H9 (cell line): ENCODE data around the gene ERVW-1. TPM values are rescaled to one million over a fixed set of nuclear protein-coding genes. Genes with fewer than 3 reads are reported as not detected.
"Not testable (repeated sequence)": the region's sequence is repeated elsewhere in the genome, so short reads cannot be mapped to it uniquely, and the experiment has no call there.

ENCODE experiments used
- DNase-seq: peaks from one replicate; pipeline ENCODE4 v3.0.0-alpha.2; 2017
- H2AFZ ChIP-seq: one replicate; pipeline ENCODE4 v1.6.1; 2013; ENCODE audit warnings: mild to moderate bottlenecking, low read length, control low read depth, moderate library complexity
- H2AK5ac ChIP-seq: 2 replicates; pipeline ENCODE4 v1.6.1; 2013; ENCODE audit warnings: low read length, control low read depth, mixed read lengths; ENCODE audit not compliant: insufficient read length
- H2BK120ac ChIP-seq: one replicate; pipeline ENCODE4 v1.6.1; 2013; ENCODE audit warnings: low read depth, mild to moderate bottlenecking, low read length, control low read depth, inconsistent platforms; ENCODE audit not compliant: poor library complexity, severe bottlenecking
- H2BK12ac ChIP-seq: 2 replicates; pipeline ENCODE4 v1.6.1; 2013; ENCODE audit warnings: low read length, control low read depth, mixed read lengths, low read depth; ENCODE audit not compliant: insufficient read length
- H2BK15ac ChIP-seq: 2 replicates; pipeline ENCODE4 v1.6.1; 2013; ENCODE audit warnings: low read depth, low read length, control low read depth
- H2BK20ac ChIP-seq: one replicate; pipeline ENCODE4 v1.6.1; 2013; ENCODE audit warnings: low read depth, mild to moderate bottlenecking, low read length, control low read depth, inconsistent platforms; ENCODE audit not compliant: poor library complexity, severe bottlenecking
- H2BK5ac ChIP-seq: 2 replicates; pipeline ENCODE4 v1.6.1; 2013; ENCODE audit warnings: low read length, control low read depth, mixed read lengths; ENCODE audit not compliant: insufficient read length
- H3K14ac ChIP-seq: 2 replicates; pipeline ENCODE4 v1.6.1; 2013; ENCODE audit warnings: low read length, control low read depth; ENCODE audit not compliant: insufficient read depth
- H3K18ac ChIP-seq: 2 replicates; pipeline ENCODE4 v1.6.1; 2013; ENCODE audit warnings: low read depth, mild to moderate bottlenecking, mixed read lengths, low read length, control low read depth; ENCODE audit not compliant: insufficient read length
- H3K23ac ChIP-seq: 2 replicates; pipeline ENCODE4 v1.6.1; 2013; ENCODE audit warnings: low read length, control low read depth, mixed read lengths, low read depth; ENCODE audit not compliant: insufficient read length
- H3K23me2 ChIP-seq: 2 replicates; pipeline ENCODE4 v1.6.1; 2013; ENCODE audit warnings: low read depth, mild to moderate bottlenecking, mixed read lengths, low read length, control low read depth; ENCODE audit not compliant: insufficient read length, poor library complexity, severe bottlenecking
- H3K27ac ChIP-seq: 2 replicates; pipeline ENCODE4 v1.5.1; 2013; ENCODE audit warnings: low read length, control low read depth, mixed read lengths, low read depth; ENCODE audit not compliant: insufficient read length
- H3K27me3 ChIP-seq: 2 replicates; pipeline ENCODE4 v1.6.1; 2013; ENCODE audit warnings: low read length, control low read depth, inconsistent platforms; ENCODE audit not compliant: insufficient read depth
- H3K4ac ChIP-seq: 2 replicates; pipeline ENCODE4 v1.6.1; 2013; ENCODE audit warnings: low read depth, mild to moderate bottlenecking, control low read depth, inconsistent platforms, low read length, moderate library complexity
- H3K4me1 ChIP-seq: 2 replicates; pipeline ENCODE4 v1.6.1; 2013; ENCODE audit warnings: low read length, control low read depth, inconsistent platforms; ENCODE audit not compliant: insufficient read depth
- H3K4me2 ChIP-seq: 2 replicates; pipeline ENCODE4 v1.6.1; 2013; ENCODE audit warnings: low read length, control low read depth, mixed read lengths; ENCODE audit not compliant: insufficient read length, insufficient read depth
- H3K56ac ChIP-seq: 2 replicates; pipeline ENCODE4 v1.6.1; 2013; ENCODE audit warnings: low read depth, mild to moderate bottlenecking, mixed read lengths, low read length, control low read depth; ENCODE audit not compliant: insufficient read length
- H3K79me1 ChIP-seq: 2 replicates; pipeline ENCODE4 v1.6.1; 2013; ENCODE audit warnings: low read depth, mild to moderate bottlenecking, moderate library complexity, low read length, control low read depth, inconsistent platforms; ENCODE audit not compliant: insufficient read depth, poor library complexity, severe bottlenecking
- H3K79me2 ChIP-seq: 2 replicates; pipeline ENCODE4 v1.6.1; 2013; ENCODE audit warnings: low read length, control low read depth, inconsistent platforms; ENCODE audit not compliant: insufficient read depth
- H3K9ac ChIP-seq: 2 replicates; pipeline ENCODE4 v1.6.1; 2013; ENCODE audit warnings: low read length, control low read depth, mixed read lengths; ENCODE audit not compliant: insufficient read length; ENCODE audit errors: extremely low read depth
- H3K9me3 ChIP-seq: one replicate; pipeline ENCODE4 v1.6.1; 2013; ENCODE audit warnings: low read depth, low read length, inconsistent platforms; ENCODE audit not compliant: control insufficient read depth
- H3T11ph ChIP-seq: one replicate; pipeline ENCODE4 v1.6.1; 2013; ENCODE audit warnings: mild to moderate bottlenecking, low read length, control low read depth, inconsistent platforms
- H4K20me1 ChIP-seq: one replicate; pipeline ENCODE4 v1.6.1; 2013; ENCODE audit not compliant: control insufficient read depth, insufficient read length, insufficient read depth
- H4K5ac ChIP-seq: 2 replicates; pipeline ENCODE4 v1.6.1; 2013; ENCODE audit warnings: low read depth, mild to moderate bottlenecking, mixed read lengths, low read length, control low read depth; ENCODE audit not compliant: insufficient read length
- H4K8ac ChIP-seq: replicated peaks from 2 replicates; pipeline ENCODE4 v1.6.1; 2013; ENCODE audit warnings: low read length, control low read depth, mixed read lengths, low read depth; ENCODE audit not compliant: insufficient read length
- H4K91ac ChIP-seq: 2 replicates; pipeline ENCODE4 v1.6.1; 2013; ENCODE audit warnings: low read depth, mild to moderate bottlenecking, moderate library complexity, mixed read lengths, low read length, control low read depth; ENCODE audit not compliant: insufficient read length
- H3K27ac Mint-ChIP-seq, 3 experiments: 2 replicates in 2 of 3; 3 replicates in 1 of 3; pipeline ENCODE4 v1.8.0; 2020 to 2021; ENCODE audit warnings: mixed read lengths in 3 of 3, mild to moderate bottlenecking in 1 of 3, moderate library complexity in 1 of 3
- H3K27me3 Mint-ChIP-seq: 2 replicates; pipeline ENCODE4 v1.8.0; 2021; ENCODE audit warnings: low read depth, mild to moderate bottlenecking, moderate library complexity, mixed read lengths
- H3K36me3 Mint-ChIP-seq, 3 experiments: 2 replicates in 2 of 3; 3 replicates in 1 of 3; pipeline ENCODE4 v1.8.0; 2020 to 2021; ENCODE audit warnings: low read depth in 3 of 3, mixed read lengths in 3 of 3; ENCODE audit not compliant: insufficient read depth in 1 of 3
- H3K4me1 Mint-ChIP-seq, 2 experiments: 2 replicates each; pipeline ENCODE4 v1.8.0; 2020; ENCODE audit warnings: mixed read lengths in 2 of 2
- H3K4me3 Mint-ChIP-seq, 2 experiments: 2 replicates in 1 of 2; 3 replicates in 1 of 2; pipeline ENCODE4 v1.8.0; 2020 to 2021; ENCODE audit warnings: mild to moderate bottlenecking in 2 of 2, mixed read lengths in 2 of 2, moderate library complexity in 1 of 2
- H3K9me3 Mint-ChIP-seq, 2 experiments: 2 replicates in 1 of 2; 3 replicates in 1 of 2; pipeline ENCODE4 v1.8.0; 2020; ENCODE audit warnings: mild to moderate bottlenecking in 2 of 2, mixed read lengths in 2 of 2, moderate library complexity in 1 of 2
- WGBS: extraction: QIAGEN DNeasy Blood & Tissue Kit; methylation state at CpG from one replicate; pipeline ENCODE4 v1.1.7; 2013; ENCODE audit warnings: missing lambda C conversion rate, low lambda C conversion rate, mixed read lengths; ENCODE audit not compliant: insufficient read length; ENCODE audit errors: extremely low coverage; 5-methylcytosine and 5-hydroxymethylcytosine counted together
- total RNA-seq: library from RNA; stranded (reverse); gene quantifications from 2 replicates; pipeline ENCODE4 v1.2.1, GENCODE V29; 2021

The ERVW-1 gene
- total RNA-seq, 1 experiment from 2014 or later = not detected

DNA sequence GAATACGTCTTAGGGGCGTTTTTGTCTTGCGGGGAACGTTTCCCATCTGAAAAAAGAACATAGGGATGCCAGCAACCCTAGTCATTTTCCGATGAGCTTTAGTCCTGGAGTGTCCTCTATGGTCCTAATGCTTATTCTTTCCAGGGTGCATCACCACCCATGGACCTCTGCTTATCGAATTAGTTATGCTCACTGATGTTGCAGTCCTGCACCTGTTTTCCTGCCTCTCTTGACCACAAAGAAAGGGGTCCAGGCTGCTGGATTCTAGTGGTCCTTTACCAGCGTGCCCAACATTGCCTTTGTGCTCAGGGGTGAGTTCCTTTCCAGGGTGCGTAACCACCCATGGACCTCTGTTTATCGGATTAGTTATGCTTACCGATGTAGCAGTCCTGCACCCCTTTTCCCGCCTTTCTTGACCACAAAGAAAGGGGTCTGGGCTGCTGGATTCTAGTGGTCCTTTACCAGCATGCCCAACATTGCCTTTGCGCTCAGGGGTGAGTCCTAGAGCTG lies 2.4 kb downstream of the ERVW-1 start:
- H3K27ac Mint-ChIP-seq, H2BK15ac ChIP-seq, H3K9me3 Mint-ChIP-seq: not testable (repeated sequence)

DNA sequence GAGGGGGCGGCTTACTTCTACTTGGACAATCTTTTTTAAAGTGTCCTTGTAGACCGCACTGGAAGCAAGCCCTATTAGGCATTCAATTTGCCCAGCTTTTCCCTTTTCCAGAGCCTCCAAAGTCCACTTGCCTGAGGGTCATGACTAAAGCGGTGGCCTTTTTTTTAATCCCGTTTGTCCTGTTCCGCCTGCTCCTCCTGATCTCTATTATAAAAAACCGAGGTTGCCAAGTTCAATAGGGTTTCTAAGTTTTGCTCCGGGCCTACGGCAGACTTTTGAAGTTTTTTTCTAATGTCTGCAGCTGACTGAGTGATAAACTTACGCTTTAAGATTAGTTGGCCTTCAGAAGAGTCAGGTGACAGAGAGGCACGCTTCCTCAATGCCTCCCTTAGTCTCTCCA lies 3.8 kb downstream of the ERVW-1 start:
- H3K27ac Mint-ChIP-seq, H4K5ac ChIP-seq: not testable (repeated sequence)

More for the DNA sequence above, 2.4 kb downstream of the ERVW-1 start:
- H3K23ac ChIP-seq, H3K56ac ChIP-seq, H3K23me2 ChIP-seq, H3K4me3 Mint-ChIP-seq, H2BK20ac ChIP-seq, H2AK5ac ChIP-seq, H4K5ac ChIP-seq, H3K27me3 ChIP-seq, H3K4me2 ChIP-seq, H3K4me1 ChIP-seq, H3K9me3 ChIP-seq, H4K20me1 ChIP-seq, H3K36me3 Mint-ChIP-seq, H2BK5ac ChIP-seq, H3K79me1 ChIP-seq, H3K14ac ChIP-seq, H3T11ph ChIP-seq, H4K8ac ChIP-seq, H3K27me3 Mint-ChIP-seq, H3K79me2 ChIP-seq, H3K9ac ChIP-seq, DNase-seq, H2AFZ ChIP-seq, H2BK120ac ChIP-seq, H3K4ac ChIP-seq, H3K18ac ChIP-seq, H2BK12ac ChIP-seq, H3K27ac ChIP-seq, H4K91ac ChIP-seq: not testable (repeated sequence)
- peaks cover 7 to 12% of the 10 kb centered on the region in 2 experiments for H3K4me1 Mint-ChIP-seq
- no CpG with 5 or more reads among the region's 12 CpGs for WGBS

More for the DNA sequence above, 3.8 kb downstream of the ERVW-1 start:
- no CpG with 5 or more reads among the region's 10 CpGs for WGBS
- H3K4me1 ChIP-seq, H3K18ac ChIP-seq, H3K9ac ChIP-seq, H3K79me2 ChIP-seq, H3K23me2 ChIP-seq, H2BK120ac ChIP-seq, H3K36me3 Mint-ChIP-seq, H3K4me3 Mint-ChIP-seq, H3K27me3 Mint-ChIP-seq, H3K9me3 ChIP-seq, H2BK5ac ChIP-seq, H2AK5ac ChIP-seq, H3K4ac ChIP-seq, H4K91ac ChIP-seq, H2AFZ ChIP-seq, H4K8ac ChIP-seq, H3K56ac ChIP-seq, DNase-seq, H4K20me1 ChIP-seq, H3K4me2 ChIP-seq, H3K27ac ChIP-seq, H3K79me1 ChIP-seq, H3T11ph ChIP-seq, H3K9me3 Mint-ChIP-seq, H2BK20ac ChIP-seq, H2BK12ac ChIP-seq, H3K23ac ChIP-seq, H3K27me3 ChIP-seq, H2BK15ac ChIP-seq, H3K14ac ChIP-seq: not testable (repeated sequence)
- H3K4me1 Mint-ChIP-seq = peaks cover 7 to 11% of the 10 kb centered on the region in 2 experiments
